PC-3 (cell line): ENCODE data around the gene OTX2. TPM values are rescaled to one million over a fixed set of nuclear protein-coding genes. Genes with fewer than 3 reads are reported as not detected.

Experiments
- ATAC-seq: fragments of 200-7000 bp; cut with Tn5 transposase; 2 replicates; pipeline ENCODE4 v1.9.1; 2020; ENCODE audit warnings: mild to moderate bottlenecking, moderate library complexity
- BruUV-seq: library from RNA; stranded (reverse); fragments of 400-500 nt; replicated peaks from 2 replicates; lab custom pipeline; 2021; lab: Mats Ljungman, UMichigan
- CTCF ChIA-PET: fragments of 300-600 bp; sonication (Branson Sonifier 250); formaldehyde crosslinking; loops from one replicate; lab custom pipeline; 2022; ENCODE audit warnings: antibody characterized with exemption; lab: Charles Lee
- POLR2A ChIA-PET: fragments of 300-600 bp; sonication (Branson Sonifier 250); formaldehyde crosslinking; loops from one replicate; lab custom pipeline; 2022; ENCODE audit warnings: antibody characterized with exemption; ENCODE audit not compliant: unreplicated experiment; lab: Charles Lee
- DNase-seq: peaks from one replicate; pipeline ENCODE4 v3.0.0-alpha.2; 2015
- H2AFZ ChIP-seq: fragments of 300-600 bp; sonication (generic); 2 replicates; pipeline ENCODE4 v1.6.0; 2016; ENCODE audit warnings: antibody characterized with exemption, low read length
- H3F3A ChIP-seq: fragments of 300-600 bp; sonication (generic); one replicate; pipeline ENCODE4 v1.6.0; 2017; ENCODE audit warnings: antibody characterized with exemption, low read length, control low read depth, mild to moderate bottlenecking; ENCODE audit not compliant: unreplicated experiment
- H3K27ac ChIP-seq: fragments of 300-600 bp; sonication (generic); 2 replicates; pipeline ENCODE4 v1.5.1; 2016; ENCODE audit warnings: mild to moderate bottlenecking, low read length
- H3K27me3 ChIP-seq: fragments of 300-600 bp; sonication (generic); 2 replicates; pipeline ENCODE4 v1.6.1; 2016; ENCODE audit warnings: low read length, mixed read lengths
- H3K36me3 ChIP-seq: fragments of 300-600 bp; sonication (generic); 2 replicates; pipeline ENCODE4 v1.6.1; 2016; ENCODE audit warnings: low read depth, mixed run types, low read length, mixed read lengths
- H3K4me1 ChIP-seq: fragments of 300-600 bp; sonication (generic); 2 replicates; pipeline ENCODE4 v1.5.1; 2016; ENCODE audit warnings: low read length; ENCODE audit not compliant: insufficient read depth
- H3K4me2 ChIP-seq: fragments of 300-600 bp; sonication (generic); 2 replicates; pipeline ENCODE4 v1.6.0; 2016; ENCODE audit warnings: low read length
- H3K4me3 ChIP-seq: fragments of 300-600 bp; sonication (generic); 2 replicates; pipeline ENCODE4 v1.5.1; 2016; ENCODE audit warnings: mild to moderate bottlenecking, low read length, mixed read lengths
- H3K79me2 ChIP-seq: fragments of 300-600 bp; sonication (generic); 2 replicates; pipeline ENCODE4 v1.6.1; 2017; ENCODE audit warnings: low read length, mixed read lengths
- H3K9ac ChIP-seq: fragments of 300-600 bp; sonication (generic); 2 replicates; pipeline ENCODE4 v1.6.0; 2016; ENCODE audit warnings: mild to moderate bottlenecking, low read length
- H3K9me2 ChIP-seq: fragments of 300-600 bp; sonication (generic); replicated peaks from 2 replicates; pipeline ENCODE4 v1.6.1; 2016; ENCODE audit warnings: mixed run types, low read length, mixed read lengths
- H3K9me3 ChIP-seq: fragments of 300-600 bp; sonication (generic); 2 replicates; pipeline ENCODE4 v1.6.1; 2016; ENCODE audit warnings: low read length, mixed read lengths
- H4K20me1 ChIP-seq: fragments of 300-600 bp; sonication (generic); 2 replicates; pipeline ENCODE4 v1.6.1; 2016; ENCODE audit warnings: low read length, mixed read lengths
- EZH2 ChIP-seq: fragments of 300-600 bp; sonication (generic); IDR thresholded peaks from one replicate; pipeline ENCODE4 v1.6.1; 2017; ENCODE audit warnings: antibody characterized with exemption, mild to moderate bottlenecking, low read length; ENCODE audit not compliant: unreplicated experiment
- EZH2phosphoT487 ChIP-seq: fragments of 300-600 bp; sonication (generic); IDR thresholded peaks from 2 replicates; pipeline ENCODE4 v1.6.1; 2018; ENCODE audit warnings: mild to moderate bottlenecking, antibody characterized with exemption, low read length, borderline replicate concordance
- intact Hi-C: fragments of 100-400 bp; cut with micrococcal nuclease; formaldehyde crosslinking; loops from 2 replicates; pipeline ENCODE4 v1.9.0; 2023
- total RNA-seq: library from RNA; depleted of rRNA; stranded (reverse); fragments of >200 nt; gene quantifications from 2 replicates; pipeline ENCODE4 v1.2.3, GENCODE V29; 2014
- TF ChIP-seq, protein P1 (sequence below): fragments of 300-600 bp; sonication (generic); conservative IDR thresholded peaks from 2 replicates; pipeline ENCODE4 v1.5.1; 2017; ENCODE audit warnings: antibody characterized with exemption, low read depth, mild to moderate bottlenecking, low read length

Gene OTX2
- total RNA-seq, 1 experiment from 2014 or later: not detected

DNA sequence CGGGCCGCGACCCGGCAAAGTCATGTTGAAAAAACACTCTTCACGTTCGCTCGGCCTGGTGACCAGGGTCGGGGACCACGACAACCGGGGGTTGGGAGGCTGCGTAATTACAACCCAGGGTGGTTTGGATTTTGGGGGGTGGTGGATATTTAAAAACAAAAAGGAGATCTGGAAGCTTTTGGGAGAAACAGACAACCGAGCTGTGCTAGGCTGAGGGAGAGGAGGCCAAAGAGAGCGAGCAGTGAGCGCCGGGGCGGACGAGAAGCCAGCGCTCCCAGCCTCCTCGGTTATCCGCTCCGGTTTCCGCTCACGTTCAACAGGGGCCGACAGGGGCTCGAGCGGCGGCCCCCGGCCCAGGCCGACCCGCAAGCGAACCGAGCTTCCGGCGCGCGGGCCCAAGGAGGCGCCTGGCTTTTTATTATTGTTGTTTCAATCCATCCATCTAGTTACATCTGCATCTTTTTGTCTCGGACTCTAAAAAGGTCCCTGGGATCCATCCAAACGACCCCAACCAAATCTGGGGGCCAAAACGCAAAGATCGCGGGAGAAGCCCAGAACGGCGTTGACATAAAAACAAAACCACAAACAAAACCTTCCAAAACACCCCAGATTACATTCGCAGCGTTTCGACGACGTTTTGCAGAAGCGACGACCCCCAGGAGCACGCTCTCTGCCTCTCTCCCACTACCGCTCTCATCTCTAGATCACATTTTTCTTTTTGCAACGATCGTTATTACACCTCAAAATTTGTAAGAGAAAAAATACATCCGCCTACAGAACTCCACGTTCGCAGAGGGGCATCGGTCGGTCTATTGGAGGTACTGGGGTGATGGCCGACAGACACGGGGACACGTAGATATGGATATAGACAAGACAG is 771 bp downstream of the OTX2 start:
- H3K4me2 ChIP-seq: no peak overlapping the region
- no TSS peak for BruUV-seq
- DNase-seq (no peak), ATAC-seq (no peak)
- H3K4me3 ChIP-seq: no peak overlapping the region
- H3K4me1 ChIP-seq: no peaks in the 10 kb centered on the region
- H3K27me3 ChIP-seq: peaks cover 96% of the 10 kb centered on the region
- no peaks in the 10 kb centered on the region for H3K9me3 ChIP-seq
- no peak overlapping the region for H3K27ac ChIP-seq
- ChIA-PET CTCF (no interaction called here), POLR2A (no interaction called here)
- H3K9ac ChIP-seq: no peak overlapping the region
- H4K20me1 ChIP-seq: no peaks in the 10 kb centered on the region
- no peaks in the 10 kb centered on the region for H3K9me2 ChIP-seq
- no peaks in the 10 kb centered on the region for H3K36me3 ChIP-seq
- no peak overlapping the region for H2AFZ ChIP-seq
- no peaks in the 10 kb centered on the region for H3K79me2 ChIP-seq
- TF ChIP-seq, protein P1, sequence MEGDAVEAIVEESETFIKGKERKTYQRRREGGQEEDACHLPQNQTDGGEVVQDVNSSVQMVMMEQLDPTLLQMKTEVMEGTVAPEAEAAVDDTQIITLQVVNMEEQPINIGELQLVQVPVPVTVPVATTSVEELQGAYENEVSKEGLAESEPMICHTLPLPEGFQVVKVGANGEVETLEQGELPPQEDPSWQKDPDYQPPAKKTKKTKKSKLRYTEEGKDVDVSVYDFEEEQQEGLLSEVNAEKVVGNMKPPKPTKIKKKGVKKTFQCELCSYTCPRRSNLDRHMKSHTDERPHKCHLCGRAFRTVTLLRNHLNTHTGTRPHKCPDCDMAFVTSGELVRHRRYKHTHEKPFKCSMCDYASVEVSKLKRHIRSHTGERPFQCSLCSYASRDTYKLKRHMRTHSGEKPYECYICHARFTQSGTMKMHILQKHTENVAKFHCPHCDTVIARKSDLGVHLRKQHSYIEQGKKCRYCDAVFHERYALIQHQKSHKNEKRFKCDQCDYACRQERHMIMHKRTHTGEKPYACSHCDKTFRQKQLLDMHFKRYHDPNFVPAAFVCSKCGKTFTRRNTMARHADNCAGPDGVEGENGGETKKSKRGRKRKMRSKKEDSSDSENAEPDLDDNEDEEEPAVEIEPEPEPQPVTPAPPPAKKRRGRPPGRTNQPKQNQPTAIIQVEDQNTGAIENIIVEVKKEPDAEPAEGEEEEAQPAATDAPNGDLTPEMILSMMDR: no peak
- TF ChIP-seq EZH2 (no peak), EZH2phosphoT487 (no peak)
- intact Hi-C loops: no loop called here
- no peaks in the 10 kb centered on the region for H3F3A ChIP-seq

DNA sequence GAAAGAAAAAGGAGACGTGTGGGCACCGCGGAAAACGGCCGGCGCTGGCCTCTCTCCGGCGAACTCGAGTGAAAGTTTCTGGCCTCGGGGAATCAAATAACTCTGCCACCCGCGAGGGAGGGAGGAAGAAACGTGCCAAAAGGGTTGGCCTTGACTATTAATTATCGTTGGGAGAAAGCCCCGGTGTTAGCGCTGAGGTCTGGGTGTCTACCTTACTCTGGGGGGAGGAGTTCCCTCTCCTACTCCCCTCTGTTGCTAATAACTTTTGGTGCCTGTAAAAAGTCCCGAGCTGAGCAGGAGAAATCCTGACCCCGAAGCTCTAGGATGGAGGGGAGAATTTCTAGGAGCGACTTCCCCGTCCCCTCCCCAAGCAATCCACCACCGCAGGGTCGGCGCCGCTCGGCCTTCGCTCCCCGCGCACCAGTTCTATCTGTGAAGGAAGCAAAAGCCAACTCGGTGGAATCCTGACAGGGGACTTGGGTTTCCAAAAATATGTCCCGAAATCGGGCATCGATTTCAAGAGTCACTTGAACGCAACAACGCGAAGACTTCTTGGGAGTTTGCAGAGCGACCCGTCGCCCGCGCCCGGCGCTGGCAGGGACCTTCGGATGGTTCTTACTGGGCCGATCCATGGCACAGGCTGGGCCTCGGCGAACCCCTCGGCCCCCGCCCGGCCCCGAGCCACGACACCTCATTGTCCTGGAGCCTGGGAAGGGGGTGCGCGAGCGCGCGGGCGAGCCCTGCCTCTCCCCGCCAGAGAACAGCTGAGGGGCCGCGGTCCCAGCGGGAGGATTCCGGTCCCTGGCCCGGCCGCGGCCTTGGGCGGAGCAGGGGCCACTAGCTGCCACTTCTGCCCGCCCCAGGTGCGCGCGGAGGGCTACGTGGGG is 1.7 kb downstream of the OTX2 start:
- no peak overlapping the region for H3K9ac ChIP-seq
- no peaks in the 10 kb centered on the region for H3F3A ChIP-seq
- H3K27ac ChIP-seq: no peak overlapping the region
- POLR2A ChIA-PET: no interaction called here
- intact Hi-C loops: no loop called here
- H3K36me3 ChIP-seq: no peaks in the 10 kb centered on the region
- DNase-seq: no peak
- peaks cover 96% of the 10 kb centered on the region for H3K27me3 ChIP-seq
- ATAC-seq: no peak
- H3K9me3 ChIP-seq: no peaks in the 10 kb centered on the region
- no peaks in the 10 kb centered on the region for H4K20me1 ChIP-seq
- H3K79me2 ChIP-seq: no peaks in the 10 kb centered on the region
- TF ChIP-seq EZH2 (no peak), EZH2phosphoT487 (no peak)
- TF ChIP-seq, protein P1: no peak
- no peak overlapping the region for H2AFZ ChIP-seq
- no peaks in the 10 kb centered on the region for H3K4me1 ChIP-seq
- CTCF ChIA-PET: no interaction called here
- H3K4me2 ChIP-seq: no peak overlapping the region
- BruUV-seq: no TSS peak
- H3K4me3 ChIP-seq: no peak overlapping the region
- H3K9me2 ChIP-seq: no peaks in the 10 kb centered on the region
